ENCODE measurements around the gene DACH1. TPM values are rescaled to one million over a fixed set of nuclear protein-coding genes. Genes with fewer than 3 reads are reported as not detected.

The DACH1 gene
- total RNA-seq, 1 experiment from 2014 or later = 0.31 TPM

GRCh38 chr13:71862459-71862943 lies 4.5 kb downstream of the DACH1 start:
- no peak for TF ChIP-seq FOXJ3 (CRISPR knock-in tag; IDR thresholded peaks at IDR 0.05; ENCODE audit: borderline replicate concordance)
- no peak for TF ChIP-seq ZBTB43 (CRISPR knock-in tag; IDR thresholded peaks at IDR 0.05)
- TF ChIP-seq NFYB (CRISPR knock-in tag; conservative IDR thresholded peaks at IDR 0.05; ENCODE audit: low read depth) = no peak
- no peak for TF ChIP-seq NFE2L1 (CRISPR knock-in tag; IDR thresholded peaks at IDR 0.05)
- TF ChIP-seq JAZF1 (CRISPR knock-in tag; IDR thresholded peaks at IDR 0.05) = no peak
- TF ChIP-seq ZNF425 (CRISPR knock-in tag; conservative IDR thresholded peaks at IDR 0.05) = no peak
- TF ChIP-seq RELA (CRISPR knock-in tag; IDR thresholded peaks at IDR 0.05; ENCODE audit: borderline replicate concordance) = no peak
- no peak for TF ChIP-seq ZNF532 (CRISPR knock-in tag; IDR thresholded peaks at IDR 0.05; ENCODE audit: borderline replicate concordance)
- TF ChIP-seq TCF7 (CRISPR knock-in tag; IDR thresholded peaks at IDR 0.05; ENCODE audit: low read depth) = no peak
- TF ChIP-seq, protein P1, sequence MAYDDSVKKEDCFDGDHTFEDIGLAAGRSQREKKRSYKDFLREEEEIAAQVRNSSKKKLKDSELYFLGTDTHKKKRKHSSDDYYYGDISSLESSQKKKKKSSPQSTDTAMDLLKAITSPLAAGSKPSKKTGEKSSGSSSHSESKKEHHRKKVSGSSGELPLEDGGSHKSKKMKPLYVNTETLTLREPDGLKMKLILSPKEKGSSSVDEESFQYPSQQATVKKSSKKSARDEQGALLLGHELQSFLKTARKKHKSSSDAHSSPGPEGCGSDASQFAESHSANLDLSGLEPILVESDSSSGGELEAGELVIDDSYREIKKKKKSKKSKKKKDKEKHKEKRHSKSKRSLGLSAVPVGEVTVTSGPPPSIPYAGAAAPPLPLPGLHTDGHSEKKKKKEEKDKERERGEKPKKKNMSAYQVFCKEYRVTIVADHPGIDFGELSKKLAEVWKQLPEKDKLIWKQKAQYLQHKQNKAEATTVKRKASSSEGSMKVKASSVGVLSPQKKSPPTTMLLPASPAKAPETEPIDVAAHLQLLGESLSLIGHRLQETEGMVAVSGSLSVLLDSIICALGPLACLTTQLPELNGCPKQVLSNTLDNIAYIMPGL (CRISPR knock-in tag; IDR thresholded peaks at IDR 0.05) = no peak
- no peak for TF ChIP-seq E2F5 (CRISPR knock-in tag; IDR thresholded peaks at IDR 0.05)
- no peak for TF ChIP-seq MXD4 (CRISPR knock-in tag; IDR thresholded peaks at IDR 0.05; ENCODE audit: borderline replicate concordance)
- no peak for TF ChIP-seq TEAD1 (CRISPR knock-in tag; IDR thresholded peaks at IDR 0.05)
- no peak for TF ChIP-seq SOX15 (CRISPR knock-in tag; IDR thresholded peaks at IDR 0.05)
- TF ChIP-seq ZNF671 (CRISPR knock-in tag; IDR thresholded peaks at IDR 0.05) = no peak
- TF ChIP-seq ZNF219 (CRISPR knock-in tag; IDR thresholded peaks at IDR 0.05; ENCODE audit: borderline replicate concordance) = no peak
- TF ChIP-seq, protein P2, sequence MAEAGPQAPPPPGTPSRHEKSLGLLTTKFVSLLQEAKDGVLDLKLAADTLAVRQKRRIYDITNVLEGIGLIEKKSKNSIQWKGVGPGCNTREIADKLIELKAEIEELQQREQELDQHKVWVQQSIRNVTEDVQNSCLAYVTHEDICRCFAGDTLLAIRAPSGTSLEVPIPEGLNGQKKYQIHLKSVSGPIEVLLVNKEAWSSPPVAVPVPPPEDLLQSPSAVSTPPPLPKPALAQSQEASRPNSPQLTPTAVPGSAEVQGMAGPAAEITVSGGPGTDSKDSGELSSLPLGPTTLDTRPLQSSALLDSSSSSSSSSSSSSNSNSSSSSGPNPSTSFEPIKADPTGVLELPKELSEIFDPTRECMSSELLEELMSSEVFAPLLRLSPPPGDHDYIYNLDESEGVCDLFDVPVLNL (CRISPR knock-in tag; IDR thresholded peaks at IDR 0.05; ENCODE audit: borderline replicate concordance, low read depth) = no peak
- no peak for TF ChIP-seq ESRRA (CRISPR knock-in tag; IDR thresholded peaks at IDR 0.05; ENCODE audit: borderline replicate concordance)
- no peak for TF ChIP-seq NR2C2 (CRISPR knock-in tag; IDR thresholded peaks at IDR 0.05)
- no peak for TF ChIP-seq CBFB (CRISPR knock-in tag; IDR thresholded peaks at IDR 0.05; ENCODE audit: low read depth)
- ATAC-seq = no peak
- ChIA-PET CTCF (no interaction called here), POLR2A (no interaction called here)
- Mint-ChIP-seq H3K4me1 (peaks cover 21% of the 10 kb centered on the region), H3K9me3 (no peaks in the 10 kb centered on the region), H3K27ac (no peak overlapping the region), H3K4me3 (no peak overlapping the region), H3K27me3 (ENCODE audit: low read depth) (peaks cover 69% of the 10 kb centered on the region), H3K36me3 (no peaks in the 10 kb centered on the region)
- no peak for DNase-seq (ENCODE audit: low spot score)
